ENCODE measurements around the gene HOXB3. TPM values are rescaled to one million over a fixed set of nuclear protein-coding genes. Genes with fewer than 3 reads are reported as not detected.
"Not testable (repeated sequence)": the region's sequence is repeated elsewhere in the genome, so short reads cannot be mapped to it uniquely, and the experiment has no call there.

The HOXB3 gene
- total RNA-seq, 1 donor from 2014 or later = 1.6 TPM

DNA sequence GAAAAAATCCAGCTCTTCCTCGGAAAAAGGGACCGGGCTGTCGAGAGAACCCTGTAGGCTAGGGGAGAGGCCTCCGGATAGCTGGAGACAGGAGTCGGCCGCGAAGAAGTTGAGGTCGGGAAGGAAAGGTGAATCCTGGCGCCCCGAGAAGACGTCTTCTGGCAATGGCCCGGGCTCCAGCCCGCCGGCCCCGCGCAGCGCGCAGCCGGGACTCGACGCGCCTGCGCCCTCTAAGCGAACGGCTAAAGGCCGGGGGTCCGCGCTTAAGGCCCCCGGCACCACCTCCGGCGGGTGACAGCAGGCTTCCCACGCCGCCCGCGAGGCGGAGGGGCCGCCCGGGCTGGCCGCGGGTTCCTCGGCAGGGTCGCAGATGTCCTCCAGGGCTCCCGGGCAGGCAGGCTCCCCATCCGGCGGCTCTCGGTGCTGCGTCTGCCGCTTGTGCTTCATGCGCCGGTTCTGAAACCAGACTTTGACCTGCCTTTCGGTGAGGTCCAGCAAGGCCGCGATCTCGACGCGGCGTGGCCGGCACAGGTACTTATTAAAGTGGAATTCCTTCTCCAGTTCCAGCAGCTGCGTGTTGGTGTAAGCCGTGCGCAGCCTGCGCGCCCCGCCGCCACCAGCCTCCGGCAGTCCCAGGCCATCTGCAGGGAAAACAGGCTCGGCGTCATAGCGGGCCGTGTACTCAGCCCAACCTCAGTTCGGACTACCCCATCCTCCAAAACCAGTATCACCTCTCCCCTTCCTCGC lies 46.8 kb downstream of the HOXB3 start:
- ATAC-seq (ENCODE audit: poor library complexity) (peak; percentile 48), DNase-seq (peak; percentile 64)
- intact Hi-C loops (cut with DNase I) = no loop called here

DNA sequence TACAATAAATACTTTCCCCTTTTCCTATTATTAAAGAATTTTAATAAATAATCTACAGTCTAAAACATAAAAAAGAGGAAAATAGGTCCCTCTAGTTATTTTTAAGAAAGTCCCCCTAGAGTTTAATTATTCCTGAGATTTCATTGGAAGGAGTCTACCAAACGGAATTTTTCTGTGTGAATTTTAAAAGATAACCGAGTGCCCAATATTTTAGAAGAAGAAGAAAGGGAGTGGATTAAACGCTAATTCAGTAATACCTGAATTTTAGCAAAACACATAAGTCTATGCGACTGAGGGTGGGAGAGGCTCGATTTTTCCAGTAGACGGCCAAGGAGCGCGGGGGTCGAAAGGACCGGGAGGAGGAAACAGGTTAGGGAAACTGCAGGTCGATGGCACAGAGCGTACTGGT lies 47.3 kb downstream of the HOXB3 start:
- DNase-seq (no peak), ATAC-seq (ENCODE audit: poor library complexity) (no peak)
- intact Hi-C loops (cut with DNase I) = no loop called here

DNA sequence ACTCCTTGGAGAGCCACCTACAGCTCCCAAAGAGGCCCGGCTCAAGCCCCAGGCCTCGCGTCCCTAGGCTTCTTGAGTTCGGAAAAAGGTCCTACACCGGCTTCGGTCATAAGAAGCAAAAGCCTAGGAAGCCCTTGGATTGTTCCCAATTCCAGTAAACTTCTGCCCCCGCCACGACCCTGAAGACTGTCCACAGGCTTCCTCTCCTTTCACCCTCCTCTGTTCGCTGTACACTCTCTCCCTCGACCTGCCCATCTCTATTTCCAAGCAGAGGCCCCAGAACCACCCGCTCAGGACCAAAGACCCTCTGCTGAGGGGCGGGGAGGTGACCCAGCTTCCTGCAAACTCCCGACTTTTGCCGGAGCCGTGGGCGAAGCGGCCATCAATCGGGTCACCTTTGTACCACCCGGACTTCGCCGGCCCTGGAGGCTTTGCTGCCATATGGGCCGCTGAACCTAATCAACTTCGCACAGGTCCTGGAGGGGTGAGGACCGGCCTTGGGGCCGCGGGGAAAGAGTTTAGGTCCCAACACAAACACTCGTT lies 47.9 kb downstream of the HOXB3 start:
- no peak for ATAC-seq (ENCODE audit: poor library complexity)
- intact Hi-C loops (cut with DNase I) = no loop called here
- DNase-seq = no peak

DNA sequence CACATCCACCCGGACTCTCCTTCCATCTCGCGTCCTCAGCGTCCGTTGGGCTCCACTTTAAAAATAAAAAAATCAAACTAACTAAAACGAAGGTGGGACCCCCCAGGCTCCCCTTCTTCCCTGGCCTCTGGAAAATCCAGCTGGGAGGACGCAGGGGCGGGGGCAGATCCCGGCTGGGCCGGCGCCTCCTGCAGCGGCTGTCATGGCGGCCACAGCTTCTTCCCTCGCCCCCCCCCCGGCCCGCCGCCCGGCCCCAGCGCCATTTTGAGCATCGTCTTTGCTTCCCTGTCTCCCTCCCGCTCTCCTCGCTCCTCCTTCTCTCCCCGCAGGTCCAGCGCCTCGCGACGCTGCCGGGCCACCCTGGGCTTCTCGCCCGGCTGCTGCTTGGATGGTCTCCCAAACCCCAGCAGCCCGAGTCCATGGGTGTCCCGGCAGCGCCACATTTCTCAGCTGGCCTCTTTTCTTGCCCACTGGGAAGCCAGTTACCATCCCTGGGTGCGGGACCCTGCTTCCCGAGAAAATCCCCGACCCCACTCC lies 48.4 kb downstream of the HOXB3 start:
- DNase-seq (peak; percentile 81), ATAC-seq (ENCODE audit: poor library complexity) (peak; percentile 73)
- intact Hi-C loops (cut with DNase I) = no loop called here

DNA sequence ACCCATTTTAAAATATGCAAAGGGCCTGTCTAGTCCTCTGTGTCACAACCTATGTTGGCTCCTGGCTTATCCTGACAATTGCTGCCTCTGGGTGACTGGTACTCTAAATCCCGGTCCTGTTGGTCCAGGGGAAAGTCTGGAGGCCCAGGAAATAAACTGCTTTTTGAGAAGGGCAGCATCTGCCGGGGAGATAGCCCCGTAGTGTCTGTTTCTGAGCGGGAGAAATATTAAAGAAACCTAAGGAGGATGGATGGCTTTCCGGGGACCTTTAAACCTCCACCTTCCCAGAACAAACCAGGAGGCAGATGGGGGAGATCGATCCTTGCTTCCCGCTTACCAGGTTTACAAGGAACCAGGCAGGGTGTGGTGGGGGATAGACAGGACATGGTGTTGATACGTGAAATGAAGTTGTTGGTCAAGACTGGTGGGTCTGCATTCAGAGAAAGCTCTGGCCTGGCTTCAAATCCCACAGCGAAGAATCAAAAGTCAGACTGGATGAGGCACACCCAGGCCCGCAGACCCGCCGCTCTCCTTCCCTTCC lies 48.9 kb downstream of the HOXB3 start:
- ATAC-seq (ENCODE audit: poor library complexity) (peak; percentile 3), DNase-seq (no peak)
- intact Hi-C loops (cut with DNase I) = no loop called here

DNA sequence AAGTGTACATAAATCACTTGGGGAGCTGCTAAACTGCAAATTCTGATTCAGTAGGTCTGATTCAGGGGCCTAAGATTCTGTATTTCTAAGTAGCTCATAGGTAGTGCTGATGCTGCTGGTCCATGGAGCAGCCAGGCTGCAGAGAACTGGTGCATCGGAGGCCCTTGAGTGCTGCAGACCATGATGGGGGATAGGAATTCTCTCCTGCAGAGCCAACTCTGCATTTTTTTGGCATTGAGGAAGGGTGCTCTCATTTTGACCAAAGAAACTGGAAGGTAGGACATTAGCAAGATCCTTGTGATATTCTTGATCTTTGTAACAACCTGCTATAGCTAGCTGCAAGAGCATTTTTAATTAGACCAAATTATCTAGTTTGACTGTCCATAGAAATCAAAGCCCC lies 49.8 kb downstream of the HOXB3 start:
- DNase-seq (no peak), ATAC-seq (ENCODE audit: poor library complexity) (no peak)
- intact Hi-C loops (cut with DNase I) = no loop called here

DNA sequence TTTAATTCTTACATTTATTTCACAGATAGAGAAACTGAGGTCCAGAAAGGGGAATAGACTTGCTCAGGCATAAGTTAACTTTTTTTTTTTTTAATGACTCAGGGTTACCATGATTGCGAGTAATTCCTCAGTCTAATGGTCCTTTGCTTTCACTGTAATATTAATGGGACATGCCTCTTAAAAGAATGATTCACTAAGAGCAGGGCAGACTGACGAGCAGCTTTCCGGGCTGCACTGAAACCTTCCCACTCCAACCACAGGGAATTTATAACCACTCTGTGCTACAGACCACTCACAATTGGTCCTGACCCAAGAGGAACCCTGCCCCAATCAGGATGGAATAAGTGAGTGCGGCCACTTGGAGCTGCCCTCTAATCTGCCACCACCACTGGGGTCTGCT lies 50.9 kb downstream of the HOXB3 start:
- no peak for ATAC-seq (ENCODE audit: poor library complexity)
- DNase-seq = no peak
- intact Hi-C loops (cut with DNase I) = no loop called here

DNA sequence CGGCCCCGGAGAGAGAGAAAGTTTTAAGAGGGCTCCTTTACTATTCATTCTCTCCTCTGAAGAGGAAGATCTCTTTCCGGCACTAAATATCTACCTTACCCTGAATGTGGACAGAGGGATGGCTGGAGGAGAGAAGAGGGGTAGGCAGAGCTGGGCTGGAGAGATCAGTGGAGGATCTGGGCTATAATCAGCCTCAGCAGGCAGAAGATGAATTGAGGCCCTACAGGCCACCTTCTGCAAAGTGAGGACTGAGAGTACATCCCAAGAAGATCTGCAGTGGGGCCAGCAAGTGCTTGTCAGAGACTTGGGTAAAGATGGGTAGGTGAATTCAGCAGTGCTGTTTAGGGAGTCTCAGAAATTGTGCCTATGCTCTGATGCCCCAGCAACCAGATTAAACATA lies 52.7 kb downstream of the HOXB3 start:
- DNase-seq = no peak
- ATAC-seq (ENCODE audit: poor library complexity) = no peak

DNA sequence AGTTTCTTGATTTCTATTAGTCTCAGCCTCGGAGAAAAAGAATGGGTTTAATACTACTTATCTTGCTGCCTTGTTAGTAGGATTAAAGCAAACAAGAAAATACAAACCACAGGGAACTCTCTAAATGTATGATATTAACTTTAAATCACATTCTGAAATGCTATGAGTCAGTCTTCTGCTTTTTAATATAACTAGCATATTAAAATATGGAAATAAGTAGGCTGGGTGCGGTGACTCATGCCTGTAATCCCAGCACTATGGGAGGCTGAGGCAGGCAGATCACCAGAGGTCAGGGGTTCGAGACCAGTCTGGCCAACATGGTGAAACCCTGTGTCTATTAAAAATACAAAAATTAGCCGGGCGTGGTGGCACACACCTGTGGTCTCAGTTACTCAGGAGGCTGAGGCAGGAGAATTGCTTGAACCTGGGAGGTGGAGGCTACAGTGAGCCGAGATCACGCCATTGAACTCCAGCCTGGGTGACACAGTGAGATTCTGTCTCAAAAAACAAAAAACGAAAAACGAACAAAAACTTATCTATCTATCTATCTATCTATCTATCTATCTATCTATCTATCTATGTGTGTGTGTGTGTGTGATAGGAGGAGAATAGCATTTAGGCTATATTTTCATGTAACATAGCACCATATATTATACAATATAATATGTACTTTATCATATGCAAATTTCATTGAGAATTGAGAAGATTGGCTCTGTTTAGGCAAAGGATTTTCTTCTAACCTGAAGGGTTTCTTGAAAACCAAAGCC lies 54.1 kb downstream of the HOXB3 start:
- intact Hi-C loops (cut with DNase I); DNase-seq; ATAC-seq (ENCODE audit: poor library complexity): not testable (repeated sequence)

More for the DNA sequence above, 52.7 kb downstream of the HOXB3 start:
- intact Hi-C loops (cut with DNase I) = no loop called here

DNA sequence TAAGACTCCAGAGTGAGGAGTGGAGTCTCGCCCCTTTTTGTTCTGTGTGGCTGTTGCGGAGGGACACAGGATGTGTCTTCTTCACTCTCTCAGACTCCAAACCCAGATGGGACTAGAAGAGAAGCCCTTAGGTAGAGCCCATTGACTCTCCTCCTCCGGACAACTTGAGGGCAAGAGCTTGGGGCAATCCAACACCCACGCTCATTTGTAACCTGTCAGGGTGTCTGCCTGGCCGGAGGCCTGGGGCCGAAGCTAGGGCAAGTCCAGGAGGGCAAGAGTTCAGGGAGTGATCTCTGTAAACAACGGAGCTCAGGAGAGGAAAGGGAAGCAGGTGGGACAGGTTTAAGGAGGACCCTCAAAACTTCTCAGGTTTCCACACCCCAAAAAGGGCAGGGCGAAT lies 57.8 kb downstream of the HOXB3 start:
- intact Hi-C loops (cut with DNase I) = no loop called here
- no peak for ATAC-seq (ENCODE audit: poor library complexity)

DNA sequence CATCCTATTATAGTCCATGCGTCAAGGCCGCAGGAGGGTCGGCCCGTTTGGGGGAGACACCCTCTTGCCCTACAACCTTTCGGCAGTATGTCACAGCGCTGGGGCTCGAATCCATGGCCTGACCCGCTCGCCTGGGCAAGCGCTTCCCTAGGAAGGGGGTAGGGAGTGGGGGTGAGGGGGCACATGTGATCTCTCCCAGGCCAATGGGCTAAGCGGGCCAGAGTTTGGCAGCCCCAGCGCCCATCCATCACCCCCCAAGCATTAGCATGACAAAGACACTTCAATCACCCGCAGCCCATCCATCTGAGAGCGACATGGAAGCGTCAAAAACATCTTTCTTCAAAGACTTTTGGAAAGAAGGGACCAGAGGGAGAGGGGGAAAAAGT lies 59.2 kb downstream of the HOXB3 start, which contains the start of gene HOXB1:
TSS of gene HOXB1 (minus strand) at position 125 of the 386 bp plus-strand sequence. CDS start at position 18, 107 bp downstream.
- intact Hi-C loops (cut with DNase I) = no loop called here
- DNase-seq (no peak), ATAC-seq (ENCODE audit: poor library complexity) (no peak)

More for the DNA sequence above, 57.8 kb downstream of the HOXB3 start:
- DNase-seq = no peak

DNA sequence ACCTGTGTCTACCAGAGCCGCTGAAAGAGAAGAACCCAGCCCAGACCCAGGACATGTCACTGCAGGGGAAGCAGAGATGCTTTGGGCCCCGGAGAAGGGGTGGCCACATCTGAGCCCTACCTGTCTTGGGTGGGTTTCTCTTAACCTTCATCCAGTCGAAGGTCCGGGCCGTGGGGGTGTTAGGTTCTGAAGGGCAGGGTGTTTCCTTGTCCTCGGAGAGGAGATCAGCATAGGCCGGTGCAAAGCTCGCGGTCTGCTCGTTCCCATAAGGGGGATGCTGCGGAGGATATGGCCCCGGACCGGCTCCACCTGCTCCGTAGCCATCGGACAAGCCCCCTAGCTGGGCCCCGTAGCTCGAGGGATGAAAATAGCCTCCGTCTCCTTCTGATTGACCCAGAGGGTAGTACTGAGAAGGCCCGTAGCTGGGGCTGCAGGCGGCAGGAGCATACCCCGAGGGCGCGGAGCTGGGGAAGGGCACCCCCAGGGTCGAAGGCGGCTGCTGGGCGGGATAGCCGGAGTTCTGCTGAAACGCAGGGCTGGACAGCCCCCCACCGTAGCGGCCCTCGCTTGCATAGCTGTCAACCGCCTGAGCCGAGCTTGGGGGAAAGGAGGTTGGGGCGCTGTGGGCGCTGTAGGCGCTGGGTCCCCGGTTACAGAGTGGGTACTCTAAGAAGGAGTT lies 59.7 kb downstream of the HOXB3 start:
- DNase-seq = no peak
- intact Hi-C loops (cut with DNase I) = no loop called here
- ATAC-seq (ENCODE audit: poor library complexity) = no peak

DNA sequence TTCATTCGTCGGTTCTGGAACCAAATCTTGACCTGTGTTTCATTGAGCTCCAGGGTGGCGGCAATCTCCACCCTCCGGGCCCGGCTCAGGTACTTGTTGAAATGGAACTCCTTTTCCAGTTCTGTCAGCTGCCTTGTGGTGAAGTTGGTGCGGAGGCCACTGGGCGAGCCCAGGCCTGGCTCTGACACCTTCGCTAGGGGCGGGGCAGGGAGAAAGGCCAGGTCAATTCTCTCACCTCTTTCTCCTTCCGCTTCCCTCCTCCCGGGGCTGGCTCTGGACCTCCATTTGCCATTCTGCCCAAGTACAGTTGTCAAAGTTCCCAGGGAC lies 60.4 kb downstream of the HOXB3 start:
- ATAC-seq (ENCODE audit: poor library complexity) (no peak), DNase-seq (no peak)
- intact Hi-C loops (cut with DNase I) = no loop called here

DNA sequence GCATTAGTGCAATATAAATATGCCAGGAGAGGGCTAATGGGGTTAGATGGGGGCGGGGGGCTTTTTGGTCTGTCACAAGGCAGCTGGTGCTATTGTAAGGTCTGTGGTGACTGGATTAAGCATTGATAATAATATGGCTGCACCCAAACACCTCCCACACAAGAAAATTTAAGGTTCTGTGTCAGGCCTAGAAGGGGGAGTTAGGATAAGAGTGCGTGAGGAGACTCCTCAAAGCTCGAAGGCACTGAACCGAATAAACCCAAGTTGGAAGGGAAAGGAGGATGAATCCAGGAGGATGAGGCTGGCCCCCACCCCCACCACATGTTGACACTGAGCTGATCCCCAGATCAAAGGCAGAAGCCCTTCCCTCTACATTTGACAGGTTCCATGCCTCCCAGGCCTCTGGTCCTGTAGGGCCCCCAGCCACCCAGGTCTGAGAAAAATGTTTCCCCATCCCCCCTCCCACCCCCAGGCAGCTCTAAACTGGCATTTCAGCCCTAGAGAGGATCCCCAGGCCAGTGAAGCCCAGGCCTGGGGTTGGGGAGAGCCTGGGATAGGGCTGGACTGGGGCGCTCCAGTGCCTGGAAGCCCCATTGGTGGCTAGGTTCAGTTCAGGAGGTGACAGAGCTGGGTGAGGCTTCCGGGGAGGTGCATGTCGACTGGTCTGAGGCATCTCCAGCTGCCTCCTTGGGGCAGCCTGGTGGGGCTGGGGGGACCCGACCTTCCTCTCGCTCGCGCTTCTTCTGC lies 60.9 kb downstream of the HOXB3 start:
- ATAC-seq (ENCODE audit: poor library complexity) = no peak
- intact Hi-C loops (cut with DNase I) = no loop called here
- no peak for DNase-seq

DNA sequence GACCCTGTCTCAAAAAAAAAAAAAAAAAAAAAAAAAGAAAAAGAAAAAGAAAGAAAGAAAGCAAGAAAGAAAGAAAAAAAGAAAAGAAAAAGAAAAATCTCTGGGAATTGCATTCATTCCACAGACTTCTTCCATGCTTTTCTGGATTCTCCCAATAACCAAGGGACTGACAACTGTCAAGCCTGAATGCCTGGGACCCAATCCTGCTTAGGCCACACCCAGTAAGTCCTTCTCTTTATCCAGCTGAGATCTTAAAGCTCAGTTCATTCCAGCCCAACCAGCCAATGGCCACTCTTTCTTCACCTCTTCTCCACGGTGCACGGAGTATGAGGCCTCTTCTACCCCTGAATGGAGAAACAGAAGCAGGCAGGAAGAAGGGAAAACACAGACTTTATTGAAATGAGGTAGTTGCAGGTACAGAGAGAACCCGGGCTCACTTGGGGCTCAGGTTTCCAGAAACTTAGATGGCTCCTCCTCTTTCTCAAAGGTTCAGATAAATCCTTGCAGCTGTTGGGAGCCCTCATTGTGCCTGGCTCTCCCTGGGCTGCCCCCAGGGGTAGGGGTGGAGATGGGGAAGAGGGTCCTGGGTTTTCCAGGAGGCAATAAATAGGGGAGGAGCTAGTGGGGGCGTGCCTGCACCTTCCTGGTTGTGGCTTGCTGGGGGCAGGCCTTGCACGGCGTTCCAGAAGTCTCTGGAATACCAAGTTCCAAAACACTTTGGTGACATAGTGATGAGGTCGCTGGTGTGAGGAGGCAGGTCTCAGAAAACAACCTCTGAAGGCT lies 61.7 kb downstream of the HOXB3 start:
- DNase-seq = no peak
- no peak for ATAC-seq (ENCODE audit: poor library complexity)
- intact Hi-C loops (cut with DNase I) = no loop called here

DNA sequence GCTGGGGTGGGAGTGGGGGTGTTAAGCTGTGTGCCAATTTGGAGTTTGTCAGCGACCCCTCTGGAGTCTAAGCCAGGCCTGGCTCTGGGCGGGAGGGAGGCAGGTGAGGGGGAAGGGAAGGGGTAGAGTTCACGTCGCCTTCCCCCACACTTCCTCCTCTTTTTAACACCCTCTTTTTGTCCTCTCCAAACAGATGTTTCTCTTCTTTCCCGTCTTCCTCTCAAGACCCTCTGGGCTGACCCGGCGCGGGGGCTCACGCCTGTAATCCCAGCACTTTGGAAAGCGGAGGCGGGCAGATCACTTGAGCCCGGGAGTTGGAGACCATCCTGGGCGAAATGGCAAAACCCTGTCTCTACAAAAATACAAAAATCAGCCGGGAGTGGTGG lies 62.5 kb downstream of the HOXB3 start:
- DNase-seq = no peak
- intact Hi-C loops (cut with DNase I) = no loop called here
- no peak for ATAC-seq (ENCODE audit: poor library complexity)

All from Right ventricle myocardium superior (tissue), 1 donor.